Calu3 (cell line): Measurements from ENCODE around the gene LIMK2. TPM values are rescaled to one million over a fixed set of nuclear protein-coding genes. Genes with fewer than 3 reads are reported as not detected.

Experiments
- BruUV-seq: library from RNA; stranded (reverse); fragments of 400-500 nt; replicated peaks from 2 replicates; lab custom pipeline; 2021; lab: Mats Ljungman, UMichigan
- CTCF ChIA-PET: fragments of 300-600 bp; sonication (Branson Sonifier 250); formaldehyde crosslinking; loops from one replicate; lab custom pipeline; 2022; ENCODE audit warnings: antibody characterized with exemption; lab: Charles Lee
- DNase-seq: peaks from one replicate; pipeline ENCODE4 v3.0.0; 2022
- H3K27ac Mint-ChIP-seq: one replicate; pipeline ENCODE4 v1.8.0; 2022; ENCODE audit warnings: mixed read lengths; ENCODE audit not compliant: unreplicated experiment
- H3K27me3 Mint-ChIP-seq: one replicate; pipeline ENCODE4 v1.8.0; 2022; ENCODE audit warnings: mixed read lengths; ENCODE audit not compliant: unreplicated experiment
- H3K36me3 Mint-ChIP-seq: one replicate; pipeline ENCODE4 v1.8.0; 2022; ENCODE audit warnings: mild to moderate bottlenecking, moderate library complexity, mixed read lengths; ENCODE audit not compliant: insufficient read depth, unreplicated experiment
- H3K4me1 Mint-ChIP-seq: one replicate; pipeline ENCODE4 v1.8.0; 2022; ENCODE audit warnings: mild to moderate bottlenecking, low read depth, mixed read lengths; ENCODE audit not compliant: unreplicated experiment
- H3K4me3 Mint-ChIP-seq: one replicate; pipeline ENCODE4 v1.8.0; 2022; ENCODE audit warnings: mild to moderate bottlenecking, low read depth, moderate library complexity, mixed read lengths; ENCODE audit not compliant: unreplicated experiment
- H3K9me3 Mint-ChIP-seq: one replicate; pipeline ENCODE4 v1.8.0; 2022; ENCODE audit warnings: low read depth, mixed read lengths; ENCODE audit not compliant: unreplicated experiment
- CTCF ChIP-seq: fragments of 200-600 bp; IDR thresholded peaks from one replicate; pipeline ENCODE4 v1.8.0; 2022; ENCODE audit warnings: antibody characterized with exemption; ENCODE audit not compliant: unreplicated experiment
- intact Hi-C: fragments of 100-400 bp; cut with micrococcal nuclease; formaldehyde crosslinking; loops from one replicate; pipeline ENCODE4 v1.10.0; 2022; ENCODE audit not compliant: unreplicated experiment
- total RNA-seq: library from RNA; stranded (reverse); gene quantifications from 2 replicates; pipeline ENCODE4 v1.2.3, GENCODE V29; 2022

Gene LIMK2
- total RNA-seq, 1 experiment from 2014 or later, result 59.9 TPM

GRCh38 chr22:31321421-31321820, 109.3 kb downstream of the LIMK2 start:
- H3K36me3 Mint-ChIP-seq, result no peaks in the 10 kb centered on the region
- no peaks in the 10 kb centered on the region for H3K4me1 Mint-ChIP-seq
- BruUV-seq, result no TSS peak
- H3K4me3 Mint-ChIP-seq, result no peak overlapping the region
- no peak overlapping the region for H3K27ac Mint-ChIP-seq
- H3K9me3 Mint-ChIP-seq, result no peaks in the 10 kb centered on the region
- no peak for DNase-seq
- no peaks in the 10 kb centered on the region for H3K27me3 Mint-ChIP-seq
- intact Hi-C loops, result no loop called here
- CTCF ChIA-PET, result interaction anchor here (0.9 kb wide), 1 partner anchor 22 kb away, joined by 3 read pairs; no protein-coding TSS in a partner anchor
- no peak for TF ChIP-seq CTCF

- no peaks in the 10 kb centered on the region for H3K4me1 Mint-ChIP-seq
- no peak overlapping the region for H3K27ac Mint-ChIP-seq
- no TSS peak for BruUV-seq
- no peak overlapping the region for H3K4me3 Mint-ChIP-seq
- peaks cover 20% of the 10 kb centered on the region for H3K36me3 Mint-ChIP-seq
- no peaks in the 10 kb centered on the region for H3K9me3 Mint-ChIP-seq
- DNase-seq, result no peak
- no peaks in the 10 kb centered on the region for H3K27me3 Mint-ChIP-seq
- TF ChIP-seq CTCF, result no peak
- intact Hi-C loops, result no loop called here
- CTCF ChIA-PET, result interaction anchor here (0.6 to 1.2 kb wide), 2 partner anchors 11 to 31 kb away, joined by 3 read pairs; no protein-coding TSS in a partner anchor
Measured at GRCh38 chr22:31323578-31324550, 111.8 kb downstream of the LIMK2 start.

- peaks cover 23% of the 10 kb centered on the region for H3K36me3 Mint-ChIP-seq
- H3K9me3 Mint-ChIP-seq, result no peaks in the 10 kb centered on the region
- no peak overlapping the region for H3K4me3 Mint-ChIP-seq
- no peak for TF ChIP-seq CTCF
- H3K4me1 Mint-ChIP-seq, result no peaks in the 10 kb centered on the region
- CTCF ChIA-PET, result interaction anchor here (2.7 kb wide), 1 partner anchor 13 kb away, joined by 12 read pairs; no protein-coding TSS in a partner anchor
- H3K27ac Mint-ChIP-seq, result no peak overlapping the region
- no TSS peak for BruUV-seq
- intact Hi-C loops, result no loop called here
- DNase-seq, result no peak
- H3K27me3 Mint-ChIP-seq, result no peaks in the 10 kb centered on the region
Measured at GRCh38 chr22:31326877-31327276, 114.8 kb downstream of the LIMK2 start.

GRCh38 chr22:31327806-31328543, 115.9 kb downstream of the LIMK2 start:
- peaks cover 33% of the 10 kb centered on the region for H3K36me3 Mint-ChIP-seq
- CTCF ChIA-PET, result interaction anchor here (0.5 to 2.7 kb wide), 2 partner anchors 14 to 213 kb away, joined by 4 to 12 read pairs; no protein-coding TSS in a partner anchor
- H3K4me3 Mint-ChIP-seq, result no peak overlapping the region
- BruUV-seq, result no TSS peak
- no peaks in the 10 kb centered on the region for H3K4me1 Mint-ChIP-seq
- no peaks in the 10 kb centered on the region for H3K27me3 Mint-ChIP-seq
- DNase-seq, result no peak
- H3K9me3 Mint-ChIP-seq, result no peaks in the 10 kb centered on the region
- TF ChIP-seq CTCF, result no peak
- no peak overlapping the region for H3K27ac Mint-ChIP-seq
- intact Hi-C loops, result no loop called here
